ENCODE measurements around the gene GRIA3. TPM values are rescaled to one million over a fixed set of nuclear protein-coding genes. Genes with fewer than 3 reads are reported as not detected.

Gene GRIA3
- total RNA-seq, 4 donors from 2014 or later: 0.33 to 0.73 (median 0.46) TPM; not detected in 1

- H3K27me3 ChIP-seq: no peaks in the 10 kb centered on the region
- WGBS, 2 donors: 79 to 84% methylated on average over 3 of the region's 4 CpGs
- no peak for DNase-seq
- no peak overlapping the region for H3K4me3 ChIP-seq (replicated peaks in 1 of 3)
- TF ChIP-seq CTCF (IDR thresholded peaks at IDR 0.05) (no peak), POLR2A (IDR thresholded peaks at IDR 0.05) (no peak)
- no peaks in the 10 kb centered on the region for H3K36me3 ChIP-seq
- intact Hi-C loops (cut with DNase I): no loop called here
- H3K4me1 ChIP-seq: no peaks in the 10 kb centered on the region
- no peak overlapping the region for H3K27ac ChIP-seq
- H3K9me3 ChIP-seq: no peaks in the 10 kb centered on the region
Measured at GRCh38 chrX:123202523-123202922, 18.4 kb downstream of the GRIA3 start.

- H3K27ac ChIP-seq: no peak overlapping the region
- H3K4me1 ChIP-seq: no peaks in the 10 kb centered on the region
- no peak for DNase-seq
- no peak overlapping the region for H3K4me3 ChIP-seq (replicated peaks in 1 of 3)
- H3K9me3 ChIP-seq: no peaks in the 10 kb centered on the region
- H3K36me3 ChIP-seq: no peaks in the 10 kb centered on the region
- TF ChIP-seq CTCF (IDR thresholded peaks at IDR 0.05) (no peak), POLR2A (IDR thresholded peaks at IDR 0.05) (no peak)
- no peaks in the 10 kb centered on the region for H3K27me3 ChIP-seq
- 94 to 95% methylated on average over 3 of the region's 3 CpGs for WGBS, 2 donors
- intact Hi-C loops (cut with DNase I): no loop called here
Measured at GRCh38 chrX:123203772-123204171, 19.7 kb downstream of the GRIA3 start.

- H3K4me3 ChIP-seq (replicated peaks in 1 of 3): no peak overlapping the region
- DNase-seq: no peak
- intact Hi-C loops (cut with DNase I): no loop called here
- WGBS, 2 donors: 89 to 94% methylated on average over 9 of the region's 9 CpGs
- H3K27me3 ChIP-seq: no peaks in the 10 kb centered on the region
- H3K27ac ChIP-seq: no peak overlapping the region
- no peaks in the 10 kb centered on the region for H3K9me3 ChIP-seq
- no peaks in the 10 kb centered on the region for H3K36me3 ChIP-seq
- no peak for TF ChIP-seq POLR2A (IDR thresholded peaks at IDR 0.05)
- no peak for TF ChIP-seq CTCF (IDR thresholded peaks at IDR 0.05)
- no peaks in the 10 kb centered on the region for H3K4me1 ChIP-seq
Measured at GRCh38 chrX:123206176-123206575, 22.1 kb downstream of the GRIA3 start.

- no peak for DNase-seq
- TF ChIP-seq CTCF (IDR thresholded peaks at IDR 0.05) (no peak), POLR2A (IDR thresholded peaks at IDR 0.05) (no peak)
- no peaks in the 10 kb centered on the region for H3K9me3 ChIP-seq
Measured at GRCh38 chrX:123210252-123210651, 26.2 kb downstream of the GRIA3 start.

GRCh38 chrX:123215397-123216089, 31.5 kb downstream of the GRIA3 start:
- no peak for TF ChIP-seq POLR2A (IDR thresholded peaks at IDR 0.05)
- TF ChIP-seq CTCF (IDR thresholded peaks at IDR 0.05): no peak
- H3K4me3 ChIP-seq (replicated peaks in 1 of 3): no peak overlapping the region
- H3K9me3 ChIP-seq: no peaks in the 10 kb centered on the region
- DNase-seq: no peak
- WGBS, 2 donors: 66 to 82% methylated on average over 6 to 7 of the region's 7 CpGs
- no peaks in the 10 kb centered on the region for H3K4me1 ChIP-seq
- H3K27me3 ChIP-seq: no peaks in the 10 kb centered on the region
- intact Hi-C loops (cut with DNase I): no loop called here
- no peaks in the 10 kb centered on the region for H3K36me3 ChIP-seq
- H3K27ac ChIP-seq: no peak overlapping the region

More at GRCh38 chrX:123210252-123210651, 26.2 kb downstream of the GRIA3 start:
- Histone ChIP-seq H3K4me3 (replicated peaks in 1 of 3) (no peak overlapping the region), H3K36me3 (no peaks in the 10 kb centered on the region), H3K27ac (no peak overlapping the region), H3K4me1 (no peaks in the 10 kb centered on the region), H3K27me3 (no peaks in the 10 kb centered on the region)
- intact Hi-C loops (cut with DNase I): no loop called here
